ENCODE results near the gene DLGAP4. TPM values are rescaled to one million over a fixed set of nuclear protein-coding genes. Genes with fewer than 3 reads are reported as not detected.

DLGAP4 gene
- total and polyA plus RNA-seq, 2 of the 8 experiments (the other 6 are each of a cell fraction or from before 2014, with no cell fraction given): 41.2 to 57.2 TPM

DNA sequence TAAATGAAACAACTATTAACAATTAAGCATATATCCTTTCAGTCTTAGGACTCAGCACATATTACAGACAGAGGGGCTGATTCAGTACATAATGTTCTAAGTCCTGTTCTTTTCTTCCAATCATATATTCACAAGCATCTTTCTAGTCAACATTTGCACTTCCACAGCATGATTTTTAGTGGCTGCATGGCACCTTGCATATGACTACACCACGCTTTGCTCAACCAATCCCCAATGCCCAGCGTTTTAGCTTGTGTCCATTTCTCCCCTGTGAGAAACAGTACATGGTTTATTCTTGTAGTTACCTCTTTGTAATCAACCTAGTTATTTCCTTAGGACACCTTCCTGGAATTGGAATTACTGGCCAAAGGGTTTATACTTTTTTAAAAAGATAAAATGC is 36.6 kb upstream of the DLGAP4 start (continued):
- TF ChIP-seq GABPA (IDR thresholded peaks at IDR 0.05; ENCODE audit: borderline replicate concordance, insufficient read depth, low read length) (no peak), EP300 (IDR thresholded peaks at IDR 0.05; ENCODE audit: borderline replicate concordance in 1 of 2, low read depth in 2 of 2, low read length in 2 of 2) (no peak)

Measured in H1 (cell line).